Renal pelvis (tissue), 4 donors: Measurements from ENCODE around the gene CHKA. TPM values are rescaled to one million over a fixed set of nuclear protein-coding genes. Genes with fewer than 3 reads are reported as not detected.

Experiments used
- DNase-seq: peaks from one replicate; pipeline ENCODE4 v3.0.0-alpha.2; 2013
- polyA plus RNA-seq, 3 donors: library from polyadenylated mRNA; unstranded; fragments of 120-200 nt; gene quantifications; one replicate each; pipeline ENCODE4 v1.2.1, GENCODE V29; 2013; ENCODE audit not compliant: insufficient read length in 3 of 3

The CHKA gene
- polyA plus RNA-seq, 3 donors, result 30.0 to 55.7 (median 49.8) TPM

- no peak for DNase-seq
Observed at GRCh38 chr11:68145120-68145866, 24.1 kb upstream of the CHKA start.

DNA sequence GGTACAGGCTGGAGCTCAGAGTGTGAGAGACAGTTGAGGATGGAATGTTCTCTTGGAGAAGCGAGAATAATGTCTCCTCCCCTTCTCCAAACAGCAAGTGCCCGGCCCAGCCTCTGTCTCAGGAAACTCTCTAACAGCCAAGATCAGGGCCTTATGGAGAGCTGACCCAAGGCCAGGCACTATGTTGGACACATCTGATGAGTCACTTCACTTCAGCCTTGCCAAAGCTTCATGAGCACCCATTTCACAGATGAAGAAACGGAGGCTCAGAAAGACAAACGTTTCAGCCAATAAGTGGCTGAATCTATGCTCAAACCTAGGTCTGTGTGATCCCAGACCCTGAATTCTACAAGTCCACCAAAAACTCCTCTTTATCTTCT lies 22.1 kb upstream of the CHKA start:
- no peak for DNase-seq

- DNase-seq, result no peak
Observed at GRCh38 chr11:68142441-68143309, 21.5 kb upstream of the CHKA start.

- no peak for DNase-seq
Observed at GRCh38 chr11:68142028-68142412, 20.8 kb upstream of the CHKA start.

DNA sequence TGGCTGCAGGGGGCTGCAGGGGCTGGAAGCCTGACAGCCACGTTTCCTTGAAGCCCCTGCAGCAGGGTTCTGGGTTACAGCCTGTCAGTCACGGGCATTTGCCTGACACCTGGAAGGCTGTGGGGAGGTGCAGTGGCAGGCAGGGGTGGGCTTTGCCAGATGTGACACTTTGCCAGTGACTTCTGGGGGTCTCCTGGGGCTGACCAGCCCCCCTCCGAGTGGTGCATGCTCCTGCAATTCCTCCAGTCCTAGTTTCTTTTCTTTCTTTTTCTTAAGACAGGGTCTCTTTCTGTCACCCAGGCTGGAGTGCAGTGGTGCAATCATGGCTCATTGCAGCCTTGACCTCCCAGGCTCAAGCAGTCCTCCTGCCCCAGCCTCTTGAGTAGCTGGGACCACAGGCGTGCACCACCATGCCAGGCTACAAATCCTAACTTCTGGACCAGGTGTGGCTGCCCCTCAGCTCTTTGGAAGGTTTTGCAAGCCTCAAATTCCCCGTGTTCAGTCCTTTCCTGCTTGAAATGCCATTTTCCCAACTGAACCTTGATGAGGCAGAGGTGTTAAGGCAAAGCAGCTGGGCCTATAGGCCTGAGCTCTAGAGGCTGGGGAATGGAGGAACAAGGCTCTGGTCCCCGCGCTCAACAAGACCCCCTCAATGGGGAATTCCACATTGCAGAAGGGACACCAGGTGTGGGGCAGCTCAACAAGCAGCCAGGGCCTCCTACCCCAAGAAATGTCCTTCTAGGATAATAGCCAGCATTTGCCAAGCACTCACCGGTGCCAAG lies 20.2 kb upstream of the CHKA start:
- DNase-seq, result no peak

DNA sequence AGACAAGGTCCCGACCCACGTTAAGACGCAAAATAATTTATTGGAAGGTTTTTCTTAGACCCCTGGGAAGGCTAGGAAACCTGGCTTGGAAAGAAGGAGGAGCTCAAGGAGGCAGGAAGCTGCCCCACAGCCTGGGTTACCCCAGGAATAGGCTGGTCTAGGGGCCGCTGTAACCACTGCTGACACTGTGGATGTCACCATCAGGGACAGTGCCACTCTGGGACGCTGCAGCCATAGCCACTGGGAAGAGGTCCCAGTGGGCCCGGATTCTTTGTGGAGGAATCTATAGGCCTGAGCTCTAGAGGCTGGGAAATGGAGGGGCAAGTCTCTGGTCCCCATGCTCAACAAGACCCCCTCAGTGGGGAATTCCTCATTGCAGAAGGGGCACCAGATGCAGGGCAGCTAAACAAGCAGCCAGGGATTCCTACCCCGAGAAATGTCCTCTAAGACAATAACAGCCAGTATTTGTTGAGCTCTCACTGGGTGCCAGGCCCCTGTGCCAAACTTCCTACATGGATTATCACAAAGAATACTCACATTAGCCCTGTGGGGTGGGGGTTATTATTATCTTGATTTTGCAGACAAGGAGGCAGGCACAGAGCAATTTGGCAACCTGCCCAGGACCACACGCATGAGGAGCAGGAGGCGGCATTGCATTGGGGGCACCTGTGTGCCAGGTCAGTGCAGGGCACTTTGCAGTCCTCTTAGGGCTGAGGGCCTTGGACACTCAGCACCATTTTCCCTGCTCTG lies 19.5 kb upstream of the CHKA start:
- no peak for DNase-seq

DNA sequence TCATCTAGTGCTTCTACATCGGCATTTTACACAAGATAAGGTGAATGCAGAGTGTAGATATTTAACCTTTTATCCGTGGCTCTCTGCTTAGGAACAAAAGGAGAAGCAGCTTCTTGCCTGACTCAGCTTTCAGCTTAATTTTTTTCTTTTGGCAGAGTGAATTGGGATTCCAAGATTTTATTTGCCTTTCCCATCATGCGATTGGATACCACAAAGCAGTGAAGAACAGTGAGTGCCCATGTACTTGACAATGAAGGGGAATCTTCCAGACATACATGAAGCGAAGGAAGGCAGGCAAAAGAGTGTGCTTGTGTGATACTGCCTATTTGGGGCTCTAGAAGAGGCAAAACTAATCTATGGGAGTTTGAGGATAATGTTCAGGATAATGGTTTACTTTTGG lies 17.0 kb upstream of the CHKA start:
- DNase-seq, result no peak

GRCh38 chr11:68137833-68138232 lies 16.6 kb upstream of the CHKA start:
- DNase-seq, result no peak

- no peak for DNase-seq
Observed at GRCh38 chr11:68136866-68137265, 15.7 kb upstream of the CHKA start.

GRCh38 chr11:68135161-68135560 lies 14.0 kb upstream of the CHKA start:
- DNase-seq, result no peak

DNA sequence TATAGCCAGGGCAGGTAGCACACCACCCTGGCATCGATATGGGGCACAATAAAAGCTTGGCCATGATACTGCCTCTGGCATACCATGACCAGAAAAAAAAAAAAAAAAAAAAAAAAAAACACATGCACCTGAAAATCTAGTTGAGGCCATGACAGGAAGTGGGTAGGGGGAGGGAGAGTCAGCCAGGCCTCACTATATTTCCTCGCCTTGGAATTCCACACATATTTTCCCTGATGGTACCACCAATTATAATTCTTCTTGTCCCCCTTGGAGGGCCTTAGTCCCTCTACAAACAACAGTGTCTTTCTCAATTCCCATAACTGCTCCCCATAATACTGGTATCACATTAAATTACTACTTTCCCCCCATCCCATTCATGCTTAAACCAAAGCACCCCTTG lies 12.6 kb upstream of the CHKA start:
- DNase-seq, result no peak

DNA sequence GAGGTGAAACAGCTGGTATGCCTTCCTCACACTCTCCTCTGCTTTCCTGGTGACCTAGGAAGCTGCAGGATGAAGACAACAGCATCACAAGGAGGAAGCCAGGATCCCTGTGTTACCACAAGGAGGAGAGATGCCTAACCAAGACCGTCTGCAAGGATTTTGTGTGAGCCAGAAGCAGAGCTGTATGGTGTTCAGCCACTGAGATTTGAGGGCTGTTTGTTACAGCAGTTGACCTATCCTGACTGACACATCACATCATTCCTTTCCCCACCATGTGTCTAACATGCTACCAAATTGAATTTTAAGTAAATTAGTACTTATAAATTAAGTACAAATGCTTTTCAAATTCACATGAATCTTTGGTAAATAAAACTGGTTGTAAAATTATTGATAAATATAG lies 8.9 kb upstream of the CHKA start:
- DNase-seq, result no peak

GRCh38 chr11:68128682-68129327 lies 7.6 kb upstream of the CHKA start:
- DNase-seq, result no peak

DNA sequence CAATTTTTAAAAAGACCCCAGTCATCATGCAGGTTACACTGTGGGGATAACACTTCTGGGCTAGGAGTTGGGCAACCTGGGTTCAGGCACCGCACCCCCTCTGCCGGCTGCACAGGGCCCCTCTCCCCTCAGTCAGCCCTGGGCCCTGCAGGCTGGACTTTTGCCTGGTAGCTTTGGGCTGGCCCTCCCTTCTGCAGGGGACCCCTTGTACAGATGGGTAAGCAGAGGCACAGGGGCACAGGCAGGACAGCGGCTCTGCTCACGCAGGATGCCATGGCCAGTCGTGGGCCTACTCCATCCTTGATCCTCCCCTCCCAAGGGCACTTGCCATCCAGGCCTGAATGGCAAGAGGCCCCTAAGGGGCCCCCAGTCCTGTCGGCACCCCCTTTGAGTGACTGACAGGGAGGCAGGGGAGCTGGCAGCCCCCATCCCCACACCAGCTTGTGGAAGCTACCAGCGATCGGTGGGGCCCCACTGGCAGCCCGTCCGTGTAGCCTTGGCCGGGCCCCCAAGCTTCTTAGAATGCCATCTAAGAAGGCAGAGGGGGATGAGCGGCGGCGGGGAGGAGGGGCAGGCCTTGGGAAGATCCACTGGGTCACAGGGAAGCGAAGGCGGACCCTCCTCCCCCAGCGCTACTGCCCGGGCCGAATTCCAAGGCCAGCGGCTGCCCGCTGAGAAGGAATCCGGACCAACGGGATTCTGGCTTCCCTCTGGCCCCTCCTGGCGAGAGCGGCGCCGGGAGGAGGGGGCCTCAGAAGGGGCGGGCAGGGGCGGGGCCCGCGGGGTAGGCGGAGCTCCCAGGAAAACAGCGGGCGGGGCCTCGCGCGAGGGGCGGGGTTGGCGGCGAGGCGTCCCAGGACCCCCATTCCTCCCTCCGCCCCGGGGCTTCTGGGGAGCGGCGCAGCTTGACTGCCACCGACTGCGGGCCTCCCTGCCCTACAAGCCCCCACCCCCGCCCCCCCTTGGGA lies 6.8 kb upstream of the CHKA start:
- peak; percentile 87 for DNase-seq

DNA sequence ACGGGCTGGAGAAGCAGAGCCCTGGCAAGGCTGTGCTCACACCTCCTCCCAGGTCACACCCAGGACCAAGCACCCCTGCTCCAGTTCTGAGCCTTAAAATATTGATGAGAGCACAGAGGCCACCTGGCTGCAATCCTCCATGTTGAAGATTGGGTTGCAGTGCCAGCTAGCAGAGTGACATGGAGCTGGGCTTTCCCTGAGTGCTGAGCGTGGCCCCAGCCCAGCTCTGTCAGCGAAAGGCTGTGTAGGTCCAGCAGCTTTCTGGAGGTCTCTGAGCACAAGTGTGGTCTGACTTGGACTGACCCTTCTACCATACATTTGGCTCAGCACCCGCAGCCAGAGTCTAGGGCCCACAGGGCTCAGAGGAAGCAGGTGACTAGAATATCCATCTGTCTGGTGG lies 4.0 kb upstream of the CHKA start:
- DNase-seq, result no peak

- DNase-seq, result no peak
Observed at GRCh38 chr11:68122936-68123539, 1.9 kb upstream of the CHKA start.

- DNase-seq, result no peak
Observed at GRCh38 chr11:68120273-68121066, 718 bp downstream of the CHKA start.

- DNase-seq, result no peak
Observed at GRCh38 chr11:68118706-68119448, 2.3 kb downstream of the CHKA start.
